B cell (primary cell): ENCODE results near the gene ENDOV. TPM values are rescaled to one million over a fixed set of nuclear protein-coding genes. Genes with fewer than 3 reads are reported as not detected.

Source experiments
- ATAC-seq: fragments of 200-7000 bp; cut with Tn5 transposase; one replicate; pipeline ENCODE4 v1.10.0; 2021; ENCODE audit warnings: low read depth, mild to moderate bottlenecking, moderate number of reproducible peaks, moderate library complexity
- CTCF ChIA-PET: fragments of 350-600 bp; sonication (Branson Sonifier 250); formaldehyde crosslinking; loops from one replicate; lab custom pipeline; 2021; ENCODE audit warnings: antibody characterized with exemption, inconsistent platforms; lab: Charles Lee
- POLR2A ChIA-PET: fragments of 350-600 bp; sonication (Branson Sonifier 250); formaldehyde crosslinking; loops from one replicate; lab custom pipeline; 2021; ENCODE audit warnings: antibody characterized with exemption; lab: Charles Lee
- DNase-seq: peaks from one replicate; pipeline ENCODE4 v3.0.0; 2013
- H2AFZ ChIP-seq: 2 replicates; pipeline ENCODE4 v1.6.1; 2012; ENCODE audit warnings: mild to moderate bottlenecking, low read depth, low read length; ENCODE audit not compliant: insufficient read depth, poor library complexity, severe bottlenecking
- H3K27ac ChIP-seq, 2 donors: 1 replicate in 1 of 2; 2 replicates in 1 of 2; pipeline ENCODE4 v1.5.1; 2012 to 2013; ENCODE audit warnings: low read length in 2 of 2, mild to moderate bottlenecking in 2 of 2, moderate library complexity in 1 of 2
- H3K27me3 ChIP-seq, 4 experiments: fragments of 200-600 bp in 1 of 4; sonication (generic) in 1 of 4; replicated peaks in 1 of 4; 1 replicate in 2 of 4; 2 replicates in 2 of 4; pipeline versions ENCODE4 v1.6.1 to v1.7.0; 2013 to 2016; ENCODE audit warnings: low read length in 3 of 4, mild to moderate bottlenecking in 2 of 4, mixed read lengths in 1 of 4, moderate library complexity in 1 of 4; ENCODE audit not compliant: insufficient read depth in 4 of 4, control insufficient read depth in 3 of 4; ENCODE audit errors: control extremely low read depth in 1 of 4
- H3K36me3 ChIP-seq, 2 experiments: replicated peaks in 1 of 2; 1 replicate in 1 of 2; 2 replicates in 1 of 2; pipeline versions ENCODE4 v1.6.1 to v1.7.1; 2013; ENCODE audit warnings: low read length in 1 of 2; ENCODE audit not compliant: insufficient read depth in 2 of 2, control insufficient read depth in 1 of 2; ENCODE audit errors: control extremely low read depth in 1 of 2, extremely low read depth in 1 of 2
- H3K4me1 ChIP-seq, 2 donors: fragments of 200-600 bp in 1 of 2; sonication (generic) in 1 of 2; 1 replicate in 1 of 2; 2 replicates in 1 of 2; pipeline versions ENCODE4 v1.5.1 to v1.6.1; 2013 to 2017; ENCODE audit warnings: low read length in 2 of 2; ENCODE audit not compliant: control insufficient read depth in 2 of 2, insufficient read depth in 2 of 2
- H3K4me2 ChIP-seq: replicated peaks from 2 replicates; pipeline ENCODE3; 2012; ENCODE audit warnings: mild to moderate bottlenecking, low read depth, low read length; ENCODE audit not compliant: poor library complexity, severe bottlenecking
- H3K4me3 ChIP-seq, 5 experiments: fragments of 200-600 bp in 1 of 5; sonication (generic) in 1 of 5; 1 replicate in 3 of 5; 2 replicates in 2 of 5; pipeline versions ENCODE4 v1.5.1 to v1.7.0; 2011 to 2016; ENCODE audit warnings: low read length in 4 of 5, mild to moderate bottlenecking in 4 of 5, low read depth in 2 of 5, control low read depth in 1 of 5, moderate library complexity in 1 of 5; ENCODE audit not compliant: insufficient read depth in 1 of 5; ENCODE audit errors: control extremely low read depth in 1 of 5, extremely low read depth in 1 of 5
- H3K79me2 ChIP-seq: fragments of 200-600 bp; sonication (generic); one replicate; pipeline ENCODE4 v1.6.0; 2016; ENCODE audit warnings: low read length; ENCODE audit not compliant: control insufficient read depth, insufficient read depth
- H3K9ac ChIP-seq: fragments of 200-600 bp; sonication (generic); 2 replicates; pipeline ENCODE4 v1.6.1; 2017; ENCODE audit warnings: mild to moderate bottlenecking, low read length, moderate library complexity
- H3K9me3 ChIP-seq, 3 donors: one replicate each; pipeline versions ENCODE4 v1.6.1 to v1.7.1; 2013; ENCODE audit warnings: low read length in 2 of 3; ENCODE audit not compliant: control insufficient read depth in 2 of 3, insufficient read depth in 1 of 3; ENCODE audit errors: control extremely low read depth in 1 of 3
- H4K20me1 ChIP-seq: 2 replicates; pipeline ENCODE4 v1.6.0; 2012; ENCODE audit warnings: mild to moderate bottlenecking, low read length; ENCODE audit not compliant: insufficient read depth, control insufficient read depth, poor library complexity, severe bottlenecking
- H3K27ac Mint-ChIP-seq: one replicate; pipeline ENCODE4 v1.8.0; 2021; ENCODE audit warnings: mixed read lengths
- H3K27me3 Mint-ChIP-seq: one replicate; pipeline ENCODE4 v1.8.0; 2021; ENCODE audit warnings: mixed read lengths
- H3K4me1 Mint-ChIP-seq: one replicate; pipeline ENCODE4 v1.8.0; 2021; ENCODE audit warnings: mixed read lengths
- H3K4me3 Mint-ChIP-seq: one replicate; pipeline ENCODE4 v1.8.0; 2021; ENCODE audit warnings: mixed read lengths
- H3K9me3 Mint-ChIP-seq: one replicate; pipeline ENCODE4 v1.8.0; 2022; ENCODE audit warnings: mixed read lengths; ENCODE audit not compliant: insufficient read depth
- EZH2 ChIP-seq: IDR thresholded peaks from 2 replicates; pipeline ENCODE4 v1.6.1; 2012; ENCODE audit warnings: borderline replicate concordance, low read depth, mild to moderate bottlenecking, moderate library complexity, low read length; ENCODE audit not compliant: insufficient read depth, poor library complexity, severe bottlenecking
- WGBS: methylation state at CpG from one replicate; pipeline ENCODE4 v1.1.5; 2013; ENCODE audit warnings: missing lambda C conversion rate; ENCODE audit not compliant: insufficient coverage; 5-methylcytosine and 5-hydroxymethylcytosine counted together
- intact Hi-C: fragments of 100-400 bp; cut with micrococcal nuclease; formaldehyde crosslinking; loops from one replicate; pipeline ENCODE4 v1.10.0; 2022
- polyA plus RNA-seq: library from polyadenylated mRNA; depleted of rRNA; stranded (reverse); fragments of >200 nt; gene quantifications from 2 replicates; pipeline ENCODE4 v1.2.3, GENCODE V29; 2012
- total RNA-seq, 2 donors: library from RNA; stranded (reverse); fragments of 120-200 nt in 1 of 2; gene quantifications; 1 replicate in 1 of 2; 2 replicates in 1 of 2; pipeline versions ENCODE4 v1.2.3 to v1.2.4, GENCODE V29; 2013 to 2022
- TF ChIP-seq, protein P1 (sequence below): fragments of 200-600 bp; IDR thresholded peaks from one replicate; pipeline ENCODE4 v1.8.0; 2022; ENCODE audit warnings: antibody characterized with exemption, mild to moderate bottlenecking

ENDOV gene
- total and polyA plus RNA-seq, 2 donors (not counting 1 experiment from before 2014, with no cell fraction given) = 25.3 to 49.5 TPM

DNA sequence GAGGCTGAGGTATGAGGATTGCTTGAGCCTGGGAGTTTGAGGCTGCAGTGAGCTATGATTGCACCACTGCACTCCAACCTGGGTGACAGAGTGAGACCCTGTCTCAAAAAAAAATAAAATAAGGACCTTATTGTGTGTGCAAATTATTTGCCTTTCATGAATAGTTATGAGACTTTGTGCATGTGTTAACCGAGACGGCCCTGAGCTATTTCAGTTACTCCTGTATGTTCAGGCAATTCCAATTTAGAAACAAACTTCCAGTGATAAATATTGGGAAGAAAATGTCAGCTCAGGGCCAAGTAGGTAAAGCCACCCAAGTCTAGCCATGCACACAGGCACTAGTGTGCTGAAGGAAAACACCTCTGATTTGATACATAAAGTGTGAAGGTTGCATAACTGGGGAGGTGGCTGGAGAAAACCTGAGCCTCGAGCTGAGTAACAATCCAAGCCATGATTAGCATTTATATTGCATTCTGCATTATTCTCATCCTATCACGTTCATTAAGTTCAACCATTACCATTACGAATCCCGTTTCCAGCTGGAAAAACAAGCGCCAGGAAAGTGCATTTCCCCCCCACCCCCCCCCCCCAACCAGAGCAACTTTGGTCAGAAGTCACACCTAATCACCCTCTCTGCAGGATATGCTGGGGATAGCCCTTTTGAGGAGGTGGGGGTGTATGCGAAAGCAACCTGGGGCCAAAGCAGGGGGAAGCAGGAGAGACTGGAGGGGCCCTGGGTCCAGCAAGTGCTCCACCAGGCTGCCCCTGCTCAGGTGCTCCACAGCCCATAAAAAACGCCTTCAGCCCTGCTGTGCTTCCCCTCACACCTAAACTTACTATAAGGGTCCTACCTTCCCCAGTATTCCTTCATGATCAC is 18.6 kb upstream of the ENDOV start:
- no peaks in the 10 kb centered on the region for H3K27me3 ChIP-seq
- DNase-seq = no peak
- H3K79me2 ChIP-seq = no peaks in the 10 kb centered on the region
- peak overlapping the region; percentile 69 for H3K27ac Mint-ChIP-seq
- no peak overlapping the region for H3K27ac ChIP-seq
- no peak overlapping the region for H2AFZ ChIP-seq
- TF ChIP-seq, protein P1, sequence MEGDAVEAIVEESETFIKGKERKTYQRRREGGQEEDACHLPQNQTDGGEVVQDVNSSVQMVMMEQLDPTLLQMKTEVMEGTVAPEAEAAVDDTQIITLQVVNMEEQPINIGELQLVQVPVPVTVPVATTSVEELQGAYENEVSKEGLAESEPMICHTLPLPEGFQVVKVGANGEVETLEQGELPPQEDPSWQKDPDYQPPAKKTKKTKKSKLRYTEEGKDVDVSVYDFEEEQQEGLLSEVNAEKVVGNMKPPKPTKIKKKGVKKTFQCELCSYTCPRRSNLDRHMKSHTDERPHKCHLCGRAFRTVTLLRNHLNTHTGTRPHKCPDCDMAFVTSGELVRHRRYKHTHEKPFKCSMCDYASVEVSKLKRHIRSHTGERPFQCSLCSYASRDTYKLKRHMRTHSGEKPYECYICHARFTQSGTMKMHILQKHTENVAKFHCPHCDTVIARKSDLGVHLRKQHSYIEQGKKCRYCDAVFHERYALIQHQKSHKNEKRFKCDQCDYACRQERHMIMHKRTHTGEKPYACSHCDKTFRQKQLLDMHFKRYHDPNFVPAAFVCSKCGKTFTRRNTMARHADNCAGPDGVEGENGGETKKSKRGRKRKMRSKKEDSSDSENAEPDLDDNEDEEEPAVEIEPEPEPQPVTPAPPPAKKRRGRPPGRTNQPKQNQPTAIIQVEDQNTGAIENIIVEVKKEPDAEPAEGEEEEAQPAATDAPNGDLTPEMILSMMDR = no peak
- no peak for TF ChIP-seq EZH2
- peaks cover 2% of the 10 kb centered on the region for H3K4me1 Mint-ChIP-seq
- ChIA-PET CTCF (interaction anchor here (1.3 kb wide), 1 partner anchor 705 kb away, joined by 3 read pairs; no protein-coding TSS in a partner anchor), POLR2A (no interaction called here)
- H3K9me3 ChIP-seq = no peaks in the 10 kb centered on the region
- intact Hi-C loops = no loop called here
- no peak overlapping the region for H3K4me3 Mint-ChIP-seq
- H3K9ac ChIP-seq = no peak overlapping the region
- no peak for ATAC-seq
- no peak overlapping the region for H3K4me3 ChIP-seq
- H3K36me3 ChIP-seq = peaks cover 10 to 29% of the 10 kb centered on the region in 2 experiments
- no peak overlapping the region for H3K4me2 ChIP-seq
- no peaks in the 10 kb centered on the region for H3K9me3 Mint-ChIP-seq
- H3K27me3 Mint-ChIP-seq = no peaks in the 10 kb centered on the region
- H3K4me1 ChIP-seq = no peaks in the 10 kb centered on the region
- H4K20me1 ChIP-seq = no peaks in the 10 kb centered on the region
- WGBS = 98% methylated on average over 3 of the region's 9 CpGs

DNA sequence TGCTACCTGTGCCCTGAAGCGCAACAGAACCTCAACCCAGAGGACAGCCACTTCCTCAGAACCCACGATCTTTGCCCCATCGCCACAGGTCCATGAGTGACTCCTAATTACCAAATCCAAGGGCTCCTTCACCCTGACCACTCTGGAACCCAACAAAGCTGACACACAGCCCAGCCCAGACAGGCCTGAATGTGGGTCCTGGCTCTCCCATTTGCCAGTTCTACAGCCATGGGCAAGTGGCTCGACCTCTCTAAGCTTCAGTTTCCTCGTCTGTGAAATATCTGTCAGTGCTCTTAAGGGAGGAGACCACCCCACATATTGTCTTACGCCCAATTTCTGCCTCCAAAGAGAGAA is 18.0 kb upstream of the ENDOV start:
- 90% methylated on average over 3 of the region's 6 CpGs for WGBS
- no peaks in the 10 kb centered on the region for H3K27me3 Mint-ChIP-seq
- no peaks in the 10 kb centered on the region for H3K9me3 Mint-ChIP-seq
- Histone ChIP-seq H3K9me3 (no peaks in the 10 kb centered on the region), H3K27me3 (no peaks in the 10 kb centered on the region), H3K9ac (no peak overlapping the region), H3K79me2 (no peaks in the 10 kb centered on the region), H4K20me1 (no peaks in the 10 kb centered on the region), H3K4me2 (no peak overlapping the region), H3K27ac (no peak overlapping the region), H3K4me3 (no peak overlapping the region), H3K4me1 (no peaks in the 10 kb centered on the region), H3K36me3 (peaks cover 10 to 26% of the 10 kb centered on the region in 2 experiments), H2AFZ (no peak overlapping the region)
- H3K4me1 Mint-ChIP-seq = peaks cover 2% of the 10 kb centered on the region
- peak overlapping the region; percentile 69 for H3K27ac Mint-ChIP-seq
- H3K4me3 Mint-ChIP-seq = no peak overlapping the region
- intact Hi-C loops = no loop called here
- no peak for ATAC-seq
- CTCF ChIA-PET = interaction anchor here (1.3 kb wide), 1 partner anchor 705 kb away, joined by 3 read pairs; no protein-coding TSS in a partner anchor
- TF ChIP-seq, protein P1 = no peak
- TF ChIP-seq EZH2 = no peak
- no peak for DNase-seq
- POLR2A ChIA-PET = no interaction called here
